Kidney capillary endothelial cell (primary cell): ENCODE measurements around the gene ATP2B2.

Experiments used
- DNase-seq: peaks from one replicate; pipeline ENCODE4 v3.0.0-alpha.2; 2018; ENCODE audit warnings: low spot score

Gene ATP2B2

DNA sequence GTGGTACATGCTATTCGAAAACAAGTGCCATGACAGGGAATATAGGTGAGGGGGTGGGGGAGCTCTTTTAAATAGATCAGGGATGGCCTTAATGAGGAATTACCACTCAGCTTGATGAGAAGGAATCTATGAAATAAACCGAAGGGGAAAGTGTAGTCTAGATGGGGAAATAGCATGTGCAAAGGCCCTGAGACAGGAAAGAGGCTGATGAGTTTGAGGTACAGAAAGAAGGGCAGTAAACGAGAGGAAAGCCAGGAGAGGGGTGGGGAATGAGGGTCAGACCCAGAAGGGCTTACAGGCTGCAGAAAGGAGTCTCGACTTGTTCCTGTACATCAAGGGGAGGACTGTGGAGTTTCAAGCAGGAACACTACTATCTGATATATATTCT lies 12.2 kb downstream of the ATP2B2 start:
- no peak for DNase-seq

DNA sequence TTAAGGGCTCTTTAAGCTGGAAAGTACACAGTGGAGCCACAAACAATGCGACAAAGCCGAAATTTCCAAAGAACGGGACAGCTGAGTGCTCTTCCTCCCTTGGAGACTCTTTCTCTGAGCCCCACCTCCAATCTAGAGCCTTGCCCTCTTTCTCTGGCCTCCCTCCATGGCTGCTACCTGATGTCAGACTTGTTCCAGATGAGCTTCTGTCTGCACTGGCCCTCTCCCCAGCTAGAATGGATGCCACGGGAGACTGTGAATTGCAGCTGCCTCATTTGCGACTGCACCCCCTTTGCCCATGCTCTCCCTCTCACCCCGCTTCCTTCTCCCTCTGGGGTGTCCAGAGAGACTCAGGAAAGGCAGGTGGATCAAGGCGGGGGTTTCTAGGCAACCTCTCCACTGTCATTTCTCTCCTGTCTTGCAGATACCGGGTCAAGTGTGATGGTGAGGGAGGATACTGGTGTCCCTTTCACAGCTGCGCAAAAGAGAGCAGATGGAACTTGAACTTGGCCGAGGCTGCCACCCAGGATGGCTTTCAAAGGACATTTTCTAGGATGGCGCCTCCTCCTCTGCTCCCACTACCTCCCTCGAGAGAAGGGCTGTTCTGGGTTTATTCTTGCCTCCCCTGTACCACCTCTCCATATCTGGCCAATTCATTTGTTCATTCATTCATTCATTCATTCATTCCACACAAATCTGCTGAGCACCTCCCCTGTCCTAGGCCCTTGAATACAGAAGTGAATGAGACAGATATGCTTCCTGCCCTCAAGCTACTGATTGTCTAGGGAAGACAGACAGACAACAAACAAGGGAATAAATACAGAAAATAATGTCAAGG lies 12.8 kb downstream of the ATP2B2 start:
- no peak for DNase-seq

DNA sequence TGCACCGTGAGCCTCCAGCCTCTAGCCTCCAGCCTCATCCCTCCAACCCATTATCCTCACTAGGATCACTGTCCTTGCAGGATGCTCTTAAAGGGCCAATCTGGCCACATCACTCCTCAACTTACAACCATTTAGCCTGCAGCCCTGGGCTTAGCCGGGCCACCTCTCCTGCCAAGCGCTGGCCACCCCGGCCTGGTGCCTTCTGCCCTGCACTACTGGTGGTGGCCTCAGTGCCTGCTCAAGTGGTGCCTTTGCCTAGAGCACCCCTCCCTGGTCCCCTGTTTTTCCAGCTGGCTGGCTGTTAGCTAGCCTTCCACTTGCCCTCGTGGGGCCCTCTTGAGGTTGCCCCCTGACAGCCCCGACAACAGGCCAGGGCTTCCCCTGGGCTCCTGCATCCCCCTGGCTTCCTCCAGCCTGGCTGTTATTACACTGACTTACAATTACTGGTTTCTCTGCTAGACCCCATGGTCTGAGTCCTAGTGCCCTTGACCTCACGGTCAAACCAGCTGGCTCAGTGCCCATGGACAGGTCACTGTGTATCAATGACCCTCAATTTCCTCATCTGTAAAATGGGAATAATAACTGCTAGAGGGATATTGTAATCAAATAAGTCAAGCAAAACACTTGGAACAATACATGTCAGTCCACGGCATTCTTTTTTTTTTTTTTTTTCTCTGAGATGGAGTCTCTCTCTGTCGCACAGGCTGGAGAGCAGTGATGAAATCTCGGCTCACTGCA lies 15.5 kb downstream of the ATP2B2 start:
- no peak for DNase-seq

DNA sequence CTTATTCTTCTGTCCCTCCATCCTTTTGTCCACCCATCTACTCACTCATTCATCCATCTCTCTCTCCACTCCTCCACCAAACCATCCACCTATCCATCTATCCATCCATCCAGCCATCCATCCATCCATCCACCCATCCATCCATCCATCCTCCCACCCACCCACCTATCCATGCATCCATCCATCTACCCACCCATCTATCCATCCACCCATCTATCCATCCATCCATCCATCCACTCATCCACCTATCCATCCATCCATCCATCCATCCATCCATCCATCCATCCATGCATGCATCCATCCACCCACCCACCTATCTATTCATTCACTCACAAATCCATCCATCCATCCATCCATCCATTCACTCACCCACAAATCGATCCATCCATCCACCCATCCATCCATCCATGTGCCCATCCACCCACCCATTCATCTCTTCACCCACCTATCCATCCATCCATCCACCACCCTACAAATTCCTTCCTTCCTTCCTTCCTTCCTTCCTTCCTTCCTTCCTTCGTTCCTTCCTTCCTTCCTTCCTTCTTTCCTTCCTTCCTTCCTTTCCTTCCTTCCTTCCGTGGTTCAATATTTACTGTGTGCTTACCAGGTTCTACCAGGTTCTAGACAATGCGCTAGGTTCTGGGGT lies 17.3 kb downstream of the ATP2B2 start:
- no peak for DNase-seq

DNA sequence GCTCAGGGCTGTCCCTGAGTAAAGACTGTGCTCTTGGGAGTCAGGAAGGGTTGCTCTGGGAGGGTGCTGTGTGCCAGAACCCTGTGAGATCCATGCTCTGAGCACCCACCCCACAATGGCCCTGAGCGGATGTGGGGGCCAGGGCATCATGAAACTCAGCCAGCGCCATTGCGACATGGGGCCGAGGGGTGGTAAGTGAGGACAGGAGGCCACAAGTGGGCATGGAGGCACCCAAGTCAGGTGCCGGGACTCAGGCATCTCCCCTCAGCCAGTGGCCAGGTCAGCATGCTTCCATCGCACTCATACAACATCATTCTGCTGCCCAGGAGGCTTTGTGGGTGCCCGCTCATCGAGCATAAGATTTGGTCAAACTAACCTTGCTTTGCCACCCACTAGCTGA lies 19.6 kb downstream of the ATP2B2 start:
- DNase-seq = no peak

DNA sequence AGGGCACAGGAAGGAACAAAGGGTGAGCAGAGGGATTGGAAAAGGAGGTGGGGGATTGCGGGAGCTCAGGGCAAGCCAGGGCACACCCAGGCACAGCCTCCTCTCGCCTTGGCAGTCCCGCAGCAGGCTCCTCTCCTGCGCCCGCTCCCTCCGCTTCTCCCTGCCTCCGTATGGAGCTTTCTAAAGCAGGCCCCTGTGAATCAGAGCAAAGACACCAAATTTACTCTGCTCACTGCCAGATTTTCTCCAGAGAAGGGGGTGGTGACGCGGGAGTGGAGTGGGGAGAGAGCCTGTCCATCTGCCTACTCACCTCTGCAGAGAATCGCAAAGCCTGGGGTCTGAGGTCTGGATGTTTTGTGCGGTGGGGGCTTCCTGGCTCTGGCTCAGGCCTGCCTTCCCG lies 20.0 kb downstream of the ATP2B2 start:
- DNase-seq = no peak

DNA sequence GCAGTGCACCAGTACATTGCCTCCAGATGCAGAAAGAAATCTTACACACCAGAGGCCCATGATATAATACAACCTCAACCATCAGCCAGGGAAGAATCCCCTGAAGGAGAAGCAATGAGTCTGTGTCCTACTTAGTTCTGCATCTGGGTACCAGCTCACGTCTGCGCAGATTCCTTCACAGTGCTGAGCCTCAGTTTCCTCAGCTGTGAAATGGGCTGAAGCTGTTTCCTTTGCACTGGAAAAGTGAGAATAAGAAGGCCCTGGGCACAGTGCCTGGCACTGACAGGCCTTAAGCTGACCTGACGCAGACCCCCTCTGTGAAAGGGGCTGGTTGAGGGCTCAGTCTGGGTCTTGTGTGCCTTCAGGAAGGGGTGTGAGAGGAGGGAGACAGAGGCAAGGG lies 20.7 kb downstream of the ATP2B2 start:
- no peak for DNase-seq

DNA sequence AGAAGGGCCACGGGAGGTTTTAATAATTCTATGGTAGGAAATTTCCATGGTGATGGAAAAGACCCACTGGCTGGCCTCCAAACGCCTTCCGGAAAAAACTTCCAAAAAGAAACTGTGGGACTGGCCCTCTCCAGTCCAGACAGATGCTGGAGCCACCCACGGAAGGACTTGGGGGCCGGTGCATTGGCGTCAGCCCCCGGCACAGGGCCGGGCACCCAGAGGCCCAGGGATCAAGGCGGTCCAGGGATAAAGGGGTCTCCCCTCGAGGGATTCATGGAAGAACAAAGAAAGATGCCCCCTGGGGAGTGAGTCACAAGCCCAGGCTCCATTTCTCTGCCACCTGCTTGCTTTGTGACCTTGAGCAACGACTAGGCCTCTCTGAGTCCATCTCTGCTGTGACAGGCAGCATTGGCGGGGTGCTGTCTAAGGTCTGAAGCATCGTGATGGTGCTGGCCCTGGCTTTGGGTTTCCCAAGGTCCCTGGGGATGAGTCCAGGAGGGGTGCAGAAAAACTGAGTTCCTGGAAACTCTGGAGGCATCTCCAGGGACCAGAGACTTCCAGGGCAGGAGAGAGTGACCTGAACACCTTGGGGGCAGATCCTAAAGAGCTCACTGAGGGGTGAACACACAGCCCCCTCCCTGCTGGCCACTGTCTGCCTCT lies 21.6 kb downstream of the ATP2B2 start:
- no peak for DNase-seq

DNA sequence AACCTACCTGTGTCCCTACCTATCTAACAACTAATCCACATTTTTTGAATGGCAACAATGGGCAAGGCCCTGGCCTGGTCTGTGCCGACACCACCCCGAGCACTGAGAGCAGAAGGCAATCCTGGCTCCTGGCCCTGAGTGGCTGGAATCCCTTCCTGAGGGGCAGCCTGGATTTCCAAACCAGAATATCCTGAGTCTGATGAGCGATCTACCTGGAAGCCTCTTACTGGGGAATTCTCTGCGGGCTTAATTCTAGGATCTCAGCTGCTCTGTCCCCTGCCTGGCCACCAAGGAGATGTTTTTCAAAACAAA lies 22.1 kb downstream of the ATP2B2 start:
- DNase-seq = no peak

DNA sequence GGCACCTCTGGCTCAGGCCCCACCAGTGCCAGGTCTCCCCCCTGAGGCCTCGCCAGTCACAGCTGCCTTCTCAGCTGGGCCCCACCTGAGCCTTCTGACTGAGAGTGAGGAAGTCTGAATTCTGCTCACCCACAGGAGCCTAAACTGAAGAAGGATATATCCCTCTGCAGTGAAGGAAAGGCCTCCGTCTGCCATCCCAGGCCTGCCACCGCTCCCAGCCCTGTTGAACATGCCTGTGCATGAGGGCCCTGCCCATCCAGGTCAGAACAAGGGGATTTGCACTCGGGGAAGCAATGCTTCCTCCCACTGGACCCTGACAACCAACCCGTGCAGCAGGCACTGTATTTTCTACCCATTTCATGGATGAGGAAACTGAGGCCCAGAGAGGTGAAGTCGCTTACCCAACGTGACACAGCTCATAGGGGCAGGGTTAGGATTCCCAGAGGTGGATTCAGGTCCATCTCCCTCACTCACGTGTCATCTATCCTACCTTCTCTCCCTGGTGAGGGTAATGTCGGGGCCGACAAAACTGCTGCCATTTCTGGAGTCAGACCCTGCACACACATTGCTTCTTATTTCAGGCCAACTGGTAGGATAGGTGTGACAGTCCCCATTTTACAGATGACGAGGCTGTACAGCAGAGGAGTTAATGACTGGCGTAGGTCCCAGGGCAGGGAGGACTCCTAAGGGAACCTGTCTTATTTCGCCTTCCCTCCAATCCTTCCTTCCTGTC lies 22.6 kb downstream of the ATP2B2 start:
- DNase-seq = no peak

DNA sequence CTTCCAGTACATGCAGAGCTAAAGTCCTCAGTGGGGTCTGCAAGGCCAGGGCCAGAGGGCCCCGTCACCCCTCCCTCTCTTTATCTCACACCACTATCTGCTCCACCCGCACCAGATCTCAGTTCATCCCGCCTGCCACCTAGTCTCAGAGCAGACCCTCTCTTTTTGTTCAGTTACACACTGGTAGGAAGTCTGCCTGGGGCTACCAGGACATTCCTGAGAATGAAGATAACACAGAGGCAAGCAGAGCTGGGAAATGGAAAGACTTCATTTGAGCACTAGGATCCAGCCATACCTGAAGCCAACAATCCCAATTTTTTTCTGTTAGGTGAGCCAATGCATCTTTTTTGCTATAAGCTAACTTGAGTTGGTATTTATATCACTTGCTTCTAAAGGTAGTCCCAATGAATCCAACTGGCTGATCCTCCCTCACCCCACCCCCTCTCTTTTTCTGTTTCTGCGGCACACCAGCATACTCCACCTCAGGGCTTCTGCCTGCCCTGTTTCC lies 24.5 kb downstream of the ATP2B2 start:
- no peak for DNase-seq

DNA sequence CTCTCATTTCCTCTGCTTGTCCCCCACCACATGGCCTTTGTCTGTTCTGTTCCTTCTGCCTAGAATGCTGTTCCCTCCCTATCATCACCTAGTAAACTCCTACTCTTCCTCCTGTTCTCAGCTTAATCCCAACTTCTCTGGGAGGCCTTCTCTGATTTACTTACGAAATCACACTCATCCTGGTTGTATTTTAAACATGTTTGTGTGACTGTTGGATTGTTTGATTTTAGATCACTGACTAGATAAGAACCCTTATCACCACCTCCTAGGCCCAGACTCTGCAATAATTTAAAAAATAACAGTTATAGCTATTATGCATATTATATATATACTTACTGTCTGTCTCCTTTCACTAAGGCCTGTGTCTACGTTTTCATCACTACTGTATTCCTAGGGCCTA lies 26.1 kb downstream of the ATP2B2 start:
- no peak for DNase-seq

DNA sequence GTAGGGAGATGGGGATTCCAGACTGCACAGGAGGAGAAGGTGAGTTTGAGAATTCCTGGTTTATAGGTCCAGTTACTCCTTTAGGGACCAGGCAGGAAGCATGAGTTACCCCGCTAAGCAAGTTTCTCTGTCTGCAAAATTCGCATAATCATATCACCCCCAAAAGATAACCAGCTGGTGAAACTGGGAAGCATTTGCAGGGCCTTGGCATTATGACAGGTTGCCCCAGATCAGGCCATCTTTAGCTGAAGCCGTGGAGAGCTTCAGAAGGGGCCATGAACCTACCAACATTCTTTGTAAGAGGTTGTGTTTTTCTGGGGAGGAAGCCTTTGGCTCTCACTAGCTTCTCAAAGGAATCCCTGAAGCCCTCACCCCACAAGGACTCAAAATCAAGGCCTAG lies 29.4 kb downstream of the ATP2B2 start:
- no peak for DNase-seq

DNA sequence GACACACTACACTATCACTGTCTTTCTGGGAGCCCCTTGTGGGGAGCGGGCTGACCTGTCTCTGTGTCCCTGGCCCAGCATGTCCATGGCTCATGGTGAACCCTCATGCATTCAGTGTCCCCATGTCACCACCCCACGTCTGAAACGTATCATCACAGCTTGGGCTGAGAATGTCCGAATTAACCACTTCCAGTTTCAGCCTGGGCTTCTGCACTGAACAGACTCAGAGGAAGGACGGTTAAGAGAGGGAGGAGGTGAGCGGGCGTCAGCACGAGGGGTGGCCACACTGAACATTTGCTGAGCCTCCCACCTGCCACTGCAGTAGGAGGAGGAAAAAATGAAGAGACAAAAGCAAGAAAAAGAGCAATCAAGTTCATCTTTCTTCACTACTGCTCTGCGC lies 30.5 kb downstream of the ATP2B2 start:
- no peak for DNase-seq

DNA sequence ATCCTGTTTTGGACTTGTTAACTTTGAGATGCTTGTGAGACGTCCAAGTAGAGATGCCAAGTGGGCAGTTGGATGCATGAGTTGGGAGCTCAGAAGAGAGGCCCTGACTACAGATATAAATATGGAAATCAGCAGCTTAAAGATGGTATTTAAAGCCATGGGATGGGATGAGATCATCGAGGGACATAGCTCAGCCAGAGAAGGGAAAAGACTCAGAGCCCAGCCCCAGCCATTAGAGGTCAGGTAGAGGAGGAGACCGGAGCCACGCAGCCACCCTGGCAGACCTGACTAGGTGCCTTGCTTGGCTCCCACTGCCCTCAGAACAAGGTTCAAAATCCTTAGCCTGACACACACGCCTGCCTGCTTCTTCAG lies 31.1 kb downstream of the ATP2B2 start:
- no peak for DNase-seq

DNA sequence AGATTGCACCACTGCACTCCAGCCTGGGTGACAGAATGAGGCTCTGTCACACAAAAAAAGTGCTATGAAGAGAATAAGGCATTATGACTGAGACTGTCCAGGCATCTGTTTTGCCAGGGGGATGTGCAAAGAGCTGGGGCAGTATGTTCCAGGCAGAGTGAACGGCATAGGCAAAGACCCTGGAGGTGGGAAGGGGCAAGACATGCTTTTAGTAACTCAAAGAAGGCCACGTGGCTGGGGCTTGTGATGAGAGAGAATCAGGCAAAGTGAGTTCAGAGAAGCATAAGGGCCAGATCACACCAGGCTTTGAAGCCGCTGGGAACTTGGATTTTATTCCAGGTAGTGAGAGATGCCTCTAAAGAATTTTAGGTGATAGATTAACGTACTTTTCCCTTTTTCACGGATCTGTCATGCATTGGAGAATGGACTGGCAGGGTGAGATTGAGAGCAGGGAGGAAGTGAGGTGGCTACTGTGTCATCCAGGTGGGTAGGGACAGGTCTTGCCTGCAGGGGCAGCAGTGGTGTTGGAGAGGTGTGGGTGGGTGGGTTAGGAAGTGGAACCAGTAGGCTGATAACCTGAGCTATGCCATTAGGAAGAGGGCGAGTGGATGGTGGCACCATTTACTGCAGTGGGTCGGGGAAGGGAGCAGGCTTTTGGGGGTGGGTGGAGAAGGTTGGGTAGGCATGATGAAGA lies 31.7 kb downstream of the ATP2B2 start:
- DNase-seq = no peak

DNA sequence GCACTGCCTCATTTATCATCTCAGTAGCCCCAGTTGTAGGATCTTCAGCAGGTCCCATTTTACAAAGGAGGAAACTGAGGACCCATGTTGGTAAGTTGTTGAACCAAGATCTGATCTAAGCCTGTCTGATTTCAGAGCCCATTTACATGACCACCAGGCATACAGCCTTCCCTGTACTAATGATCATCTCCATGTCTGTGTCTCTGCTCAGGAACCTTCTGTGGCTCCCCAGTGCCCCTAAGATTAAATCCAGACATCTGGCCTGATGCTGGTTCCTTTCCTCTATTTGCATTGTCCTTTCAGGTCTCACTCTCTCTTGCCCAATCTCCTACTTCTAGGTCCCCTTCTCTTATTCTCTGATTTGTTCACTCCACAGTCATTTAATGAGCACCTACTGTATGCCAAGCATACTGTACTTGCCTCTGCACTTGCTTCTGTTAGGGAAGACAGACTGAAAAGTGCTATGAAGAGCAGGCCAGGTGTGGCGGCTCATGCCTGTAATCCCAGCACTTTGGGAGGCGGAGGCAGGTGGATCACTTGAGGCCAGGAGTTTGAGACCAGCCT lies 32.4 kb downstream of the ATP2B2 start:
- DNase-seq = no peak

DNA sequence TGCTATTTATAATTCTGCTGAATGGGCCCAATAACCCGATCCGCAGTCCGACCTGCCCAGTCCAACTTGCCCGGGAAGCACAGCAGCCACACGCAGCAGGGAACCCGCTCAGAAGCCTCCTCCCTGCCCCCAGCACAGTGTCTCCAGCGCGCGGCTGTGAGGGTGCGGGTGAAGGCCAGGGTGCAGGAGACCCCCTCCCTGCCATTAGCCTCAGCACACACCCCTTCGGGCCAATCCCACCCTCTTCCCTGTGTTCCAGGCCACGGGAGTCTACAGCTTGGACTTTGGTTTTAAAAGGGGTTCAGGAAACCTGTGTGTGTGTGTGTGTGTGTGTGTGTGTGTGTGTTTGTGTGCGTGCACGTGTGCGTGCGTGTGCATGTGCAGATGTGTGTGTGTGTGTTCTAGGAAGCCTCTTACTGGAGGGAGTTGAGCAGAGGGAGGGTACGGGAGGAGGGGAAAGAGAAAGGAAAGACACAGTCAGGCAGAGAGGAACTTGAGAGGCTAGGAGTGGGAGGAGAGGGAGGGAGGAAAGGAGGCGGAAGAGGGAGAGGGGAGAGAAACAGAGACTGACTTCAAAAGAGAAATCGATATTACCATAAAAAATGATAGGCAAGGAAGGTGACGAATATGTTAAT lies 34.2 kb downstream of the ATP2B2 start:
- no peak for DNase-seq

DNA sequence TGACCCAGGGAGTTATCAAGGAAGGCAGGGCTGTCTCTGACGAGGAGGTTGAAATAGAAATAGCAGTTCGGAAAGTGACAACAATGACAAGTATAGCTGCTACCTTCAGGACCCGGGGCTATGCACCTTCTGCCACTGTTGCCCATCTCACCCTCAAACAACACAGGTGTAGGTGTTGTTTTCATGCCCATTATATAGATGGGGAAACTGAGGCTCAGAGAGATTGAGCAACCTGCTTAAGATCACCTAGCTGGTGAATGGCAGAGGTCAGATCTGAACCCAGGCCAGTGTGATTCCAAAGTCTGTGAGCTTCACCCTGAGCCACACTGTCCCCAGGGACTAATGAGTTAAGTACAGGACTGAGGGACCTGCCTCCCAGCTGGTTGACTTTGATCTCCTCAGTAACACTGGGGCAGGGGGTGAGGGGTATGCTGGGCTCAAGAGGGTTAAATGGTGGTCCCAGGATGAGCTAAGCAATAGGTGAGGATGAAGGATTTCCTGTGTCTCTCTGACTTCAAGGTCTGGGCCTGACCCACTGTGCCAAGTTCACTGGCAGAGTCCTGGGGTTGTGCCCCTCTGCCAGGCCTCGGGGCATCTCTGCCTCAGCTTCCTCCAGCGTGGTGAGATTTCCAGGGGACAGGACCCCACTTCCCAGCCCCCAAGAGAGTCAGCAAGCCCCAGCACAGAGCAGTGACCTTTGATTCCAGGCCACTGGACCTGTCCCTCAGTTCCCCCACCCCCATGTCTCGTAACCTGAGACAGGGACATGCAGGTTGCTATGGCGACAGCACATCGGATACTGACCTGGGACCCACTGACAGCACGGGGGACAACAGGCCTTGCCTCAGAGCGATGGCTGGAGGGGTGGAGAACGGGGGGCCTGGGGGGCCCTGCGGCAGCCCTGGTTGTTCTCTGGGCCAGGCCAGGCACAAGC lies 35.0 kb downstream of the ATP2B2 start:
- DNase-seq = no peak
